Natural killer cell (primary cell): ENCODE measurements around the gene HTR6. TPM values are rescaled to one million over a fixed set of nuclear protein-coding genes. Genes with fewer than 3 reads are reported as not detected.

Source experiments
- ATAC-seq, 3 donors: fragments of 150-1000 bp in 2 of 3; fragments of 200-7000 bp in 1 of 3; cut with Tn5 transposase; 1 replicate in 1 of 3; 2 replicates in 2 of 3; pipeline ENCODE4 v1.10.0; 2021; ENCODE audit warnings: mild to moderate bottlenecking in 2 of 3, moderate library complexity in 2 of 3
- DNase-seq, 2 donors: peaks; one replicate each; pipeline versions ENCODE4 v3.0.0 to v3.0.0-alpha.2; 2013 to 2021; ENCODE audit warnings: mixed read lengths in 1 of 2
- H3K27ac ChIP-seq: one replicate; pipeline ENCODE4 v1.5.1; 2013; ENCODE audit warnings: mild to moderate bottlenecking, low read length
- H3K27me3 ChIP-seq: one replicate; pipeline ENCODE4 v1.6.1; 2013; ENCODE audit warnings: low read length; ENCODE audit not compliant: control insufficient read depth, insufficient read depth
- H3K36me3 ChIP-seq: one replicate; pipeline ENCODE4 v1.6.1; 2013; ENCODE audit warnings: low read length; ENCODE audit not compliant: control insufficient read depth, insufficient read depth
- H3K4me1 ChIP-seq: one replicate; pipeline ENCODE4 v1.6.1; 2013; ENCODE audit warnings: low read length; ENCODE audit not compliant: control insufficient read depth, insufficient read depth
- H3K4me3 ChIP-seq: one replicate; pipeline ENCODE4 v1.5.1; 2013; ENCODE audit warnings: low read length
- H3K9me3 ChIP-seq: one replicate; pipeline ENCODE4 v1.6.1; 2013; ENCODE audit warnings: low read length; ENCODE audit not compliant: control insufficient read depth, insufficient read depth
- H3K27ac Mint-ChIP-seq, 2 donors: one replicate each; pipeline ENCODE4 v1.8.0; 2022; ENCODE audit warnings: mild to moderate bottlenecking in 2 of 2, mixed read lengths in 2 of 2, moderate library complexity in 1 of 2
- H3K27me3 Mint-ChIP-seq, 2 donors: one replicate each; pipeline ENCODE4 v1.8.0; 2022; ENCODE audit warnings: low read depth in 2 of 2, mixed read lengths in 2 of 2
- H3K36me3 Mint-ChIP-seq: one replicate; pipeline ENCODE4 v1.8.0; 2022; ENCODE audit warnings: mixed read lengths
- H3K4me1 Mint-ChIP-seq, 2 donors: one replicate each; pipeline ENCODE4 v1.8.0; 2022; ENCODE audit warnings: mixed read lengths in 2 of 2
- H3K4me3 Mint-ChIP-seq: one replicate; pipeline ENCODE4 v1.8.0; 2022; ENCODE audit warnings: mild to moderate bottlenecking, moderate library complexity, mixed read lengths
- H3K9me3 Mint-ChIP-seq, 2 donors: one replicate each; pipeline ENCODE4 v1.8.0; 2022; ENCODE audit warnings: mixed read lengths in 2 of 2
- CTCF ChIP-seq: fragments of 200-600 bp; IDR thresholded peaks from one replicate; pipeline ENCODE4 v1.8.0; 2022; ENCODE audit warnings: antibody characterized with exemption
- WGBS: methylation state at CpG from one replicate; pipeline ENCODE4 v1.1.7; 2013; ENCODE audit warnings: missing lambda C conversion rate; ENCODE audit not compliant: insufficient coverage; 5-methylcytosine and 5-hydroxymethylcytosine counted together
- intact Hi-C: fragments of 100-400 bp; cut with micrococcal nuclease; formaldehyde crosslinking; loops from one replicate; pipeline ENCODE4 v1.14.2; 2022
- total RNA-seq, 4 donors: library from RNA; stranded (reverse); fragments of 120-200 nt in 1 of 4; gene quantifications; one replicate each; pipeline versions ENCODE4 v1.2.3 to v1.2.4, GENCODE V29; 2013 to 2022

HTR6 gene
- total RNA-seq, 3 donors from 2014 or later (not counting 1 experiment from before 2014, with no cell fraction given): 0.18 TPM; not detected in 2

DNA sequence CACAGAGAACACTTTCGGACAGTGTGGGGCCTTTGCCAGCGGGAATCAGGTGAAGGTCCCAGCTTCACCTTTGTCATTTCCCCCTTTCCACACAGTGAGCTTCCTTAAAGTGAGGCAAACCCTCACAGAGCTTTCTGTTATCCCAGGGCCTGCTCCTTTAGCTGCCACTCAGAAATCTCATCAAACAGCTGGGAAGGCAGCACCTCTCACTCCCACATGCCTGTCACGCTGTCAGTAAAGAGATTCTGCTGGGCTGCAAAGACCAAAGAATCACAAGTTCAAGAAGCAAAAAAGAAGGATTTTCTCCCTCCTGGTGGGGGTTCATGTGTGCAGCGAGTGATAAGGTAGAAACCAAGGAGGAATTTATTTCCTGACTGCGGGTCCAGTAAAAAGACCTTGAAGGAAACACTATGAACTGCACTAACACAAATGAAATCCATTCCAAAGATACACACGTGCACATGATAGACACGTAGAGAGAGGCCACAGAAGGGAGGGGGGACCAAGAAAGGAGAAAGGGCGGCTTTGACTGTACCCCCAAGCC lies 44.0 kb downstream of the HTR6 start:
- Mint-ChIP-seq H3K4me1 (peaks cover 0 to 5% of the 10 kb centered on the region in 2 donors), H3K27ac (no peak overlapping the region), H3K4me3 (no peak overlapping the region), H3K36me3 (no peaks in the 10 kb centered on the region), H3K9me3 (no peaks in the 10 kb centered on the region), H3K27me3 (no peaks in the 10 kb centered on the region)
- DNase-seq (no peak), ATAC-seq (no peak)
- WGBS: over 99% methylated on average over 6 of the region's 8 CpGs
- no peak for TF ChIP-seq CTCF
- Histone ChIP-seq H3K9me3 (no peaks in the 10 kb centered on the region), H3K4me1 (peaks cover 8% of the 10 kb centered on the region), H3K4me3 (no peak overlapping the region), H3K27me3 (no peaks in the 10 kb centered on the region), H3K27ac (no peak overlapping the region), H3K36me3 (no peaks in the 10 kb centered on the region)
- intact Hi-C loops: no loop called here

GRCh38 chr1:19709260-19709793 lies 44.7 kb downstream of the HTR6 start:
- Histone ChIP-seq H3K27ac (no peak overlapping the region), H3K4me1 (peaks cover 6% of the 10 kb centered on the region), H3K27me3 (no peaks in the 10 kb centered on the region), H3K36me3 (no peaks in the 10 kb centered on the region), H3K9me3 (no peaks in the 10 kb centered on the region), H3K4me3 (no peak overlapping the region)
- Mint-ChIP-seq H3K27ac (no peak overlapping the region), H3K27me3 (no peaks in the 10 kb centered on the region), H3K4me1 (peaks cover 0 to 5% of the 10 kb centered on the region in 2 donors), H3K36me3 (no peaks in the 10 kb centered on the region), H3K9me3 (no peaks in the 10 kb centered on the region), H3K4me3 (no peak overlapping the region)
- intact Hi-C loops: no loop called here
- no peak for TF ChIP-seq CTCF
- no peak for DNase-seq
- no peak for ATAC-seq
- WGBS: 100% methylated on average over 2 of the region's 4 CpGs

DNA sequence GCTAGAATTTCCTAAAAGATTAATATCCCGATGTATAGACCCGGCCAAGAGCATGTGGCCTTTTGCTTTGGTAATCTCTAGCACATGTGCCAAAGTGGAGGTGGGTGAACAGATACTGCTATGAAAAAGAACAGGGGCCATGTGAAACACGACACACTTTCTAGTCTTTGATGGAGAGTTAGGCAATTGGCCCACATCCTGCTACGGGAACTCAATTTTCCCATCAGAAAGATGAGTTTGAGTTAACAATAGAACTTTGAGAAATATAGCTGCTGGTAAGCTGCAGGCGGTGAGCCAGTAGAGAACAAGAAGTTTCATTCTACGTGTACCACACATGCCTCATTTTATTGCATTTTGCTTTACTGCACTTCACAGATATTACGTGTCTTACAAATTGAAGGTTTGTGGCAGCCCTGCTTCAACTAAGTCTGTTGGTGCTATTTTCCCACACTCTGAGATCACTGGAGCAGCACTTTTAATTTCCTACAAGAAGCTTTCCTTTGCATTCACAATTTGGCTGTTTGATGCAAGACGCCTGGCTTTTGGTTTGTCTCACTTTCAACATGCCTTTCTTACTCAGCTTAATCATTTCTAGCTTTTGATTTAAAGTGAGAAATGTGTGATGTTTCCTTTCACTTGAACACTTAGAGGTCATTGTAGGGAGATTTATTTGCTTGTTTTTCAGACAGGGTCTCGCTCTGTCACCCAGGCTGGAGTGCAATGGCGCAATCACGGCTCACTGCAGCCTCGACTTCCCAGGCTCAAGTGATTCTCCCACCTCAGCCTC lies 46.3 kb downstream of the HTR6 start:
- Mint-ChIP-seq H3K4me3 (no peak overlapping the region), H3K9me3 (no peaks in the 10 kb centered on the region), H3K36me3 (no peaks in the 10 kb centered on the region), H3K27ac (no peak overlapping the region), H3K27me3 (no peaks in the 10 kb centered on the region), H3K4me1 (peaks cover 0 to 6% of the 10 kb centered on the region in 2 donors)
- H3K27ac ChIP-seq: no peak overlapping the region
- no peaks in the 10 kb centered on the region for H3K27me3 ChIP-seq
- no peaks in the 10 kb centered on the region for H3K9me3 ChIP-seq
- peaks cover 5% of the 10 kb centered on the region for H3K4me1 ChIP-seq
- no peak for TF ChIP-seq CTCF
- H3K4me3 ChIP-seq: no peak overlapping the region
- intact Hi-C loops: no loop called here
- no peak for DNase-seq
- no peaks in the 10 kb centered on the region for H3K36me3 ChIP-seq
- no peak for ATAC-seq
- WGBS: 74% methylated on average over 12 of the region's 12 CpGs
